ENCODE measurements around the gene IL16. TPM values are rescaled to one million over a fixed set of nuclear protein-coding genes. Genes with fewer than 3 reads are reported as not detected.

Gene IL16
- total RNA-seq, 4 donors from 2014 or later: 9.7 to 15.2 (median 10.9) TPM

- DNase-seq (ENCODE audit: low spot score in 2 of 2): no peak
- no peak overlapping the region for H3K4me3 ChIP-seq (ENCODE audit: low read depth, poor library complexity, severe bottlenecking)
- TF ChIP-seq POLR2A (IDR thresholded peaks at IDR 0.05) (no peak), CTCF (IDR thresholded peaks at IDR 0.05) (no peak)
- intact Hi-C loops (cut with DNase I; ENCODE audit: low total_unique reads): no loop called here
- 92 to 97% methylated on average over 2 of the region's 2 CpGs for WGBS, 2 donors
Measured at GRCh38 chr15:81215531-81215930, 18.9 kb downstream of the IL16 start.

GRCh38 chr15:81215983-81216382, 19.3 kb downstream of the IL16 start:
- H3K4me3 ChIP-seq (ENCODE audit: low read depth, poor library complexity, severe bottlenecking): no peak overlapping the region
- no peak for TF ChIP-seq POLR2A (IDR thresholded peaks at IDR 0.05)
- TF ChIP-seq CTCF (IDR thresholded peaks at IDR 0.05): no peak
- intact Hi-C loops (cut with DNase I; ENCODE audit: low total_unique reads): no loop called here
- 82 to 83% methylated on average over 1 to 2 of the region's 2 CpGs for WGBS, 2 donors
- DNase-seq (ENCODE audit: low spot score in 2 of 2): no peak

GRCh38 chr15:81216422-81216821, 19.7 kb downstream of the IL16 start:
- TF ChIP-seq CTCF (IDR thresholded peaks at IDR 0.05) (no peak), POLR2A (IDR thresholded peaks at IDR 0.05) (no peak)
- 76 to 87% methylated on average over 3 of the region's 3 CpGs for WGBS, 2 donors
- intact Hi-C loops (cut with DNase I; ENCODE audit: low total_unique reads): no loop called here
- no peak for DNase-seq (ENCODE audit: low spot score in 2 of 2)
- no peak overlapping the region for H3K4me3 ChIP-seq (ENCODE audit: low read depth, poor library complexity, severe bottlenecking)

- intact Hi-C loops (cut with DNase I; ENCODE audit: low total_unique reads): no loop called here
- no peak overlapping the region for H3K4me3 ChIP-seq (ENCODE audit: low read depth, poor library complexity, severe bottlenecking)
- no peak for TF ChIP-seq CTCF (IDR thresholded peaks at IDR 0.05)
- no peak for TF ChIP-seq POLR2A (IDR thresholded peaks at IDR 0.05)
- 21 to 30% methylated on average over 1 of the region's 1 CpG for WGBS, 2 donors
- DNase-seq (ENCODE audit: low spot score in 2 of 2): peak in 1 of 2 donors; percentile 47
Measured at GRCh38 chr15:81221449-81221848, 24.8 kb downstream of the IL16 start.

- no peak overlapping the region for H3K4me3 ChIP-seq (ENCODE audit: low read depth, poor library complexity, severe bottlenecking)
- intact Hi-C loops (cut with DNase I; ENCODE audit: low total_unique reads): no loop called here
- no peak for DNase-seq (ENCODE audit: low spot score in 2 of 2)
- WGBS, 2 donors: 60 to 64% methylated on average over 3 of the region's 3 CpGs
- no peak for TF ChIP-seq POLR2A (IDR thresholded peaks at IDR 0.05)
- no peak for TF ChIP-seq CTCF (IDR thresholded peaks at IDR 0.05)
Measured at GRCh38 chr15:81222007-81222406, 25.3 kb downstream of the IL16 start.

GRCh38 chr15:81223346-81223971, 26.8 kb downstream of the IL16 start:
- intact Hi-C loops (cut with DNase I; ENCODE audit: low total_unique reads): no loop called here
- H3K4me3 ChIP-seq (ENCODE audit: low read depth, poor library complexity, severe bottlenecking): no peak overlapping the region
- no peak for TF ChIP-seq POLR2A (IDR thresholded peaks at IDR 0.05)
- TF ChIP-seq CTCF (IDR thresholded peaks at IDR 0.05): no peak
- no peak for DNase-seq (ENCODE audit: low spot score in 2 of 2)
- WGBS, 2 donors: 76 to 83% methylated on average over 2 of the region's 2 CpGs
